ENCODE results near the gene COL16A1.

Gene COL16A1

GRCh38 chr1:31626223-31627207 lies 77.3 kb downstream of the COL16A1 start:
- no peak overlapping the region for H3K9ac ChIP-seq (ENCODE audit: low read depth, low read length)
- TF ChIP-seq CTCF (IDR thresholded peaks at IDR 0.05; ENCODE audit: borderline replicate concordance, extremely low read depth, low read length, poor library complexity, severe bottlenecking) (no peak), EZH2 (IDR thresholded peaks at IDR 0.05; ENCODE audit: borderline replicate concordance, low read depth, low read length, severe bottlenecking) (no peak)
- no peak overlapping the region for H3K4me3 ChIP-seq (ENCODE audit: low read depth in 1 of 2, low read length in 2 of 2)
- no peak for DNase-seq
- H2AFZ ChIP-seq (ENCODE audit: low read depth, low read length) = no peak overlapping the region
- H3K79me2 ChIP-seq (ENCODE audit: insufficient read depth, low read length) = no peaks in the 10 kb centered on the region
- no peak overlapping the region for H3K27ac ChIP-seq (ENCODE audit: low read length)
- no peaks in the 10 kb centered on the region for H3K4me1 ChIP-seq (ENCODE audit: insufficient read depth, low read length)
- H3K9me3 ChIP-seq (ENCODE audit: insufficient read depth, low read length, severe bottlenecking) = no peaks in the 10 kb centered on the region
- H4K20me1 ChIP-seq (ENCODE audit: insufficient read depth, low read length) = no peaks in the 10 kb centered on the region
- H3K36me3 ChIP-seq (ENCODE audit: insufficient read depth, low read length) = peaks cover 45% of the 10 kb centered on the region
- H3K27me3 ChIP-seq (ENCODE audit: insufficient read depth, low read length, poor library complexity) = no peaks in the 10 kb centered on the region
- H3K4me2 ChIP-seq (ENCODE audit: insufficient read depth, low read length) = no peak overlapping the region
- no peak for ATAC-seq (ENCODE audit: insufficient read depth, low read depth)

GRCh38 chr1:31625561-31626222 lies 78.1 kb downstream of the COL16A1 start:
- no peak overlapping the region for H3K9ac ChIP-seq (ENCODE audit: low read depth, low read length)
- no peak overlapping the region for H3K4me2 ChIP-seq (ENCODE audit: insufficient read depth, low read length)
- H4K20me1 ChIP-seq (ENCODE audit: insufficient read depth, low read length) = no peaks in the 10 kb centered on the region
- DNase-seq = no peak
- TF ChIP-seq EZH2 (IDR thresholded peaks at IDR 0.05; ENCODE audit: borderline replicate concordance, low read depth, low read length, severe bottlenecking) (no peak), CTCF (IDR thresholded peaks at IDR 0.05; ENCODE audit: borderline replicate concordance, extremely low read depth, low read length, poor library complexity, severe bottlenecking) (no peak)
- no peak overlapping the region for H3K27ac ChIP-seq (ENCODE audit: low read length)
- no peak overlapping the region for H2AFZ ChIP-seq (ENCODE audit: low read depth, low read length)
- H3K36me3 ChIP-seq (ENCODE audit: insufficient read depth, low read length) = peaks cover 37% of the 10 kb centered on the region
- no peaks in the 10 kb centered on the region for H3K79me2 ChIP-seq (ENCODE audit: insufficient read depth, low read length)
- no peak for ATAC-seq (ENCODE audit: insufficient read depth, low read depth)
- H3K4me1 ChIP-seq (ENCODE audit: insufficient read depth, low read length) = no peaks in the 10 kb centered on the region
- H3K27me3 ChIP-seq (ENCODE audit: insufficient read depth, low read length, poor library complexity) = no peaks in the 10 kb centered on the region
- no peak overlapping the region for H3K4me3 ChIP-seq (ENCODE audit: low read depth in 1 of 2, low read length in 2 of 2)
- no peaks in the 10 kb centered on the region for H3K9me3 ChIP-seq (ENCODE audit: insufficient read depth, low read length, severe bottlenecking)

- Histone ChIP-seq H2AFZ (ENCODE audit: low read depth, low read length) (no peak overlapping the region), H3K27me3 (ENCODE audit: insufficient read depth, low read length, poor library complexity) (no peaks in the 10 kb centered on the region), H3K9me3 (ENCODE audit: insufficient read depth, low read length, severe bottlenecking) (no peaks in the 10 kb centered on the region), H3K9ac (ENCODE audit: low read depth, low read length) (no peak overlapping the region), H3K79me2 (ENCODE audit: insufficient read depth, low read length) (no peaks in the 10 kb centered on the region), H3K4me3 (ENCODE audit: low read depth in 1 of 2, low read length in 2 of 2) (no peak overlapping the region), H3K4me2 (ENCODE audit: insufficient read depth, low read length) (no peak overlapping the region), H3K36me3 (ENCODE audit: insufficient read depth, low read length) (peaks cover 29% of the 10 kb centered on the region), H3K27ac (ENCODE audit: low read length) (no peak overlapping the region), H4K20me1 (ENCODE audit: insufficient read depth, low read length) (no peaks in the 10 kb centered on the region), H3K4me1 (ENCODE audit: insufficient read depth, low read length) (no peaks in the 10 kb centered on the region)
- TF ChIP-seq EZH2 (IDR thresholded peaks at IDR 0.05; ENCODE audit: borderline replicate concordance, low read depth, low read length, severe bottlenecking) = no peak
- TF ChIP-seq CTCF (IDR thresholded peaks at IDR 0.05; ENCODE audit: borderline replicate concordance, extremely low read depth, low read length, poor library complexity, severe bottlenecking) = no peak
- no peak for ATAC-seq (ENCODE audit: insufficient read depth, low read depth)
- no peak for DNase-seq
Measured at GRCh38 chr1:31624731-31625514, 78.9 kb downstream of the COL16A1 start.
